Right lobe of liver (tissue), 6 donors: Measurements from ENCODE around the gene INPP4A. TPM values are rescaled to one million over a fixed set of nuclear protein-coding genes. Genes with fewer than 3 reads are reported as not detected.

Experiments used
- ATAC-seq, 4 donors: fragments of 200-7000 bp; cut with Tn5 transposase; one replicate each; pipeline ENCODE4 v1.9.1; 2020; ENCODE audit warnings: mild to moderate bottlenecking in 4 of 4, moderate library complexity in 4 of 4
- DNase-seq, 3 donors: peaks; one replicate each; pipeline ENCODE4 v3.0.0-alpha.2; 2020
- H3K27ac ChIP-seq, 3 donors: fragments of 200-600 bp; one replicate each; pipeline ENCODE4 v1.8.0; 2022
- H3K27me3 ChIP-seq, 2 donors: fragments of 200-600 bp; one replicate each; pipeline ENCODE4 v1.8.0; 2022
- H3K36me3 ChIP-seq, 4 donors: fragments of 200-600 bp; sonication (generic) in 1 of 4; one replicate each; pipeline versions ENCODE4 v1.5.1 to v1.8.0; 2017 to 2022; ENCODE audit warnings: control low read depth in 1 of 4
- H3K4me1 ChIP-seq, 4 donors: fragments of 200-600 bp; sonication (generic) in 1 of 4; one replicate each; pipeline versions ENCODE4 v1.5.1 to v1.8.0; 2017 to 2022; ENCODE audit warnings: control low read depth in 1 of 4
- H3K4me3 ChIP-seq, 3 donors: fragments of 200-600 bp; one replicate each; pipeline ENCODE4 v1.8.0; 2022
- H3K9me3 ChIP-seq, 4 donors: fragments of 200-600 bp; sonication (generic) in 1 of 4; one replicate each; pipeline versions ENCODE4 v1.5.1 to v1.8.0; 2017 to 2022; ENCODE audit warnings: control low read depth in 1 of 4
- POLR2A ChIP-seq: fragments of 450-650 bp; IDR thresholded peaks from one replicate; pipeline ENCODE4 v1.6.1; 2017; ENCODE audit warnings: antibody characterized with exemption, mild to moderate bottlenecking
- WGBS: methylation state at CpG from one replicate; pipeline ENCODE4 v1.1.6; 2018; ENCODE audit warnings: low coverage, low lambda C conversion rate; ENCODE audit not compliant: insufficient coverage; ENCODE audit errors: missing lambda C conversion rate; 5-methylcytosine and 5-hydroxymethylcytosine counted together
- intact Hi-C, 2 donors: fragments of 100-400 bp; cut with DNase I; formaldehyde crosslinking; loops; one replicate each; pipeline versions ENCODE4 v1.11.2 to v1.14.1; 2022
- total RNA-seq, 6 experiments: library from RNA; depleted of rRNA in 2 of 6; stranded (reverse); fragments of >200 nt in 2 of 6; fragmentation: NEBNext Ultra II Directional in 3 of 6; extraction: Animal tissue kit (Norgen Biotek cat#: 25700) in 3 of 6; gene quantifications; one replicate each; pipeline versions ENCODE4 v1.1.0 to v1.2.4, GENCODE V29; 2016 to 2023
- TF ChIP-seq, protein P1 (sequence below), 4 donors: fragments of 200-600 bp in 3 of 4; fragments of 450-650 bp in 1 of 4; IDR thresholded peaks; one replicate each; pipeline versions ENCODE4 v1.5.1 to v1.8.0; 2016 to 2022; ENCODE audit warnings: antibody characterized with exemption in 4 of 4, mild to moderate bottlenecking in 2 of 4
- donor health status: DM: no; HTN: yes; CAD: no.
- donor health status: DM: no; HTN: no; CAD: no.
- donor health status: DM: no; HTN: no; CAD: no.
- donor health status: DM: no; HTN: yes; CAD: no.
- donor health status: DM: no; HTN: yes; CAD: no.

The INPP4A gene
- total RNA-seq, 6 experiments from 2014 or later = 6.5 to 10.4 (median 8.0) TPM

DNA sequence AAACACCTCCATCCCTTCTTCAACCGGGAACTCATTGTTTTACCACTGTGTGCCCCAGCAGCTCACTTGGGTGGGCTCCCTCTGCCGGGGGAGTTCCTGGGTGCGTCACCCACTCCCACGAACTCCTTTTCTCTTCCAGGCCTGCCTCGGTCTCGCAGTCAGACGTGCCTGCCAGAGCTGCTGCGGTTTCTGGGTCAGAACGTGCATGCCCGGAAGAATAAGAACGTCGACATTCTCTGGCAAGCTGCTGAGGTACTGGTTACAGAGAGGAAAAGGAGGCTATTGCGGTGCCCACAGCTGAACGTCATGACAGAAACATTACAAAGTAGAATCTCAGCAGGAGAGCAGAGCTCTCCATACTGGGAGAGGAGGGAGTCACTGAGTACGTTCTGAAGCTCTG lies 128.0 kb downstream of the INPP4A start:
- WGBS = 89% methylated on average over 13 of the region's 15 CpGs
- DNase-seq (no peak), ATAC-seq (no peak)
- no peaks in the 10 kb centered on the region for H3K27me3 ChIP-seq
- peaks cover 0 to 22% (median 0%) of the 10 kb centered on the region in 4 donors for H3K36me3 ChIP-seq
- intact Hi-C loops = no loop called here
- no peak overlapping the region for H3K27ac ChIP-seq
- TF ChIP-seq POLR2A = no peak
- TF ChIP-seq, protein P1, sequence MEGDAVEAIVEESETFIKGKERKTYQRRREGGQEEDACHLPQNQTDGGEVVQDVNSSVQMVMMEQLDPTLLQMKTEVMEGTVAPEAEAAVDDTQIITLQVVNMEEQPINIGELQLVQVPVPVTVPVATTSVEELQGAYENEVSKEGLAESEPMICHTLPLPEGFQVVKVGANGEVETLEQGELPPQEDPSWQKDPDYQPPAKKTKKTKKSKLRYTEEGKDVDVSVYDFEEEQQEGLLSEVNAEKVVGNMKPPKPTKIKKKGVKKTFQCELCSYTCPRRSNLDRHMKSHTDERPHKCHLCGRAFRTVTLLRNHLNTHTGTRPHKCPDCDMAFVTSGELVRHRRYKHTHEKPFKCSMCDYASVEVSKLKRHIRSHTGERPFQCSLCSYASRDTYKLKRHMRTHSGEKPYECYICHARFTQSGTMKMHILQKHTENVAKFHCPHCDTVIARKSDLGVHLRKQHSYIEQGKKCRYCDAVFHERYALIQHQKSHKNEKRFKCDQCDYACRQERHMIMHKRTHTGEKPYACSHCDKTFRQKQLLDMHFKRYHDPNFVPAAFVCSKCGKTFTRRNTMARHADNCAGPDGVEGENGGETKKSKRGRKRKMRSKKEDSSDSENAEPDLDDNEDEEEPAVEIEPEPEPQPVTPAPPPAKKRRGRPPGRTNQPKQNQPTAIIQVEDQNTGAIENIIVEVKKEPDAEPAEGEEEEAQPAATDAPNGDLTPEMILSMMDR (IDR thresholded peaks at IDR 0.05) = no peak
- H3K9me3 ChIP-seq = no peaks in the 10 kb centered on the region
- no peaks in the 10 kb centered on the region for H3K4me1 ChIP-seq
- H3K4me3 ChIP-seq = no peak overlapping the region

DNA sequence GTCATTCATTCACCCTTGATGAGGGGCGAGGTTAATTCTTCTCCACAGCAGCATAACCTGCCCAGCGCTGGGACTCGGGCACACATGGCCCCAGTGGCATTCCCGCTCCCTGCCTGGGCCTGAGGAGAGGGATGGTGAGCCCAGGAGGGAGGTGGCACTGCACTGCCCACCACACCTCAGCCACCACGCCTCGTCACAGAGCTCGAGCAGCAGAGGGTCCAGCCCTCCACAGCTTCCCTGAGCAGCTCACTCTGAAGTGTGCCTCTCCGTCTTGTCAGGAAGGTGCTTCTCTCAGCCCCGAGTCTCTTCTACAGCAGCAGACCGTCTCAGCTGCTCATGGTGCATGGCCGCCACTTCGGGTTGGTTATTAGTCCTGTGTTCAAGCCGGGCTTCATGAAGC lies 128.8 kb downstream of the INPP4A start:
- H3K4me1 ChIP-seq = no peaks in the 10 kb centered on the region
- TF ChIP-seq, protein P1 (IDR thresholded peaks at IDR 0.05) = no peak
- TF ChIP-seq POLR2A = no peak
- H3K27ac ChIP-seq = no peak overlapping the region
- intact Hi-C loops = no loop called here
- H3K36me3 ChIP-seq = peaks cover 0 to 20% (median 0%) of the 10 kb centered on the region in 4 donors
- H3K4me3 ChIP-seq = no peak overlapping the region
- no peaks in the 10 kb centered on the region for H3K9me3 ChIP-seq
- ATAC-seq = no peak
- DNase-seq = no peak
- WGBS = 93% methylated on average over 3 of the region's 13 CpGs
- H3K27me3 ChIP-seq = no peaks in the 10 kb centered on the region

DNA sequence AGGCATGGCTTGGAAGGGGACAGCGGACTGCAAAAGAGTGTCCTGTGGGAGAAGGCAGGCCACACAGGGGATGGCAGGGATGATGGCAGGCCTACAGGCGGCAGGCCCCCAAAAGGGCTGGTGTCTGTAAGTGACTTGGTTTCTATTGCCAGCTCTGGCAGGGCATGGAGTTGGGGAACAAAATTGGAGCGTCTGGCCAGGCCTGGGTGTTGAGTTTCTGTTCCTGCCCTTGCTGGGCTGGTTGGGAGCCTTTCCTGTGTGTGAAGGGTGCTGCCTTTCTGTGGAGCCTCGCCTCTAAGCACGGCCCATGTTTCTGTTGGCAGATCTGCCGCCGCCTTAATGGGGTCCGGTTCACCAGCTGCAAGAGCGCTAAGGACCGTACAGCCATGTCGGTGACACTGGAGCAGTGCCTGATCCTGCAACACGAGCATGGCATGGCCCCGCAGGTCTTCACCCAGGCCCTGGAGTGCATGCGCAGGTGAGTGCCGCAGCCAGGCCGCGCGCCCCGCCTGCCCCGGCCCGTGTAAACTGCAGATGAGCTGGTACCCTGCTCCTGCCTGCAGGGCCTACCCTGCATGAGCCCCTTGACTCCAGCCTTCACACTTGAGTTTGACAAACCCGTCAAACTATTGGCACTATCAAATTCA lies 132.1 kb downstream of the INPP4A start:
- WGBS = 98% methylated on average over 10 of the region's 22 CpGs
- intact Hi-C loops = no loop called here
- Histone ChIP-seq H3K36me3 (peaks cover 0 to 13% (median 0%) of the 10 kb centered on the region in 4 donors), H3K4me3 (no peak overlapping the region), H3K27me3 (no peaks in the 10 kb centered on the region), H3K4me1 (no peaks in the 10 kb centered on the region), H3K9me3 (no peaks in the 10 kb centered on the region), H3K27ac (no peak overlapping the region)
- DNase-seq (no peak), ATAC-seq (no peak)
- no peak for TF ChIP-seq POLR2A
- TF ChIP-seq, protein P1 (IDR thresholded peaks at IDR 0.05) = no peak

DNA sequence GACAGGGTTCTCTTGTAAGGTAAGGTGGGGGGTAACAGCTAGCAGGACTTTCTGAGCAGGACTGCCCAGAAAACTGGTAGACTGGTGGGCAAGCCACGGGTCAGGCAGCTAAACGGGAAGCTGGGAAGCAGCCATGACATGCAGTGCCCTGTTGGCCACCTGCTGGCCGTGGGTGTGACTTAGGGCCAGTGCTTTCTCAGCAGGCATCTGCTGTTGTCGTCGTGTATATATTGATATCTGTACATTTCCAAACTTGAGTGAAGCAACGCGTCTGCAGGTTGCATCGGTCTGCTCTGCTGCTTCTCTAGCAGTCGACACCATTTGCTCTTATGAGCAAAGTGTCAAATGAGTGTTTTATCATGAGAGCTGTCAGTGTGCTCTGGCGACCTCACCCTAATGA lies 132.7 kb downstream of the INPP4A start:
- H3K36me3 ChIP-seq = peaks cover 0 to 13% (median 0%) of the 10 kb centered on the region in 4 donors
- ATAC-seq (no peak), DNase-seq (no peak)
- H3K4me3 ChIP-seq = no peak overlapping the region
- H3K27me3 ChIP-seq = no peaks in the 10 kb centered on the region
- intact Hi-C loops = no loop called here
- WGBS = 63% methylated on average over 3 of the region's 10 CpGs
- no peaks in the 10 kb centered on the region for H3K4me1 ChIP-seq
- no peaks in the 10 kb centered on the region for H3K9me3 ChIP-seq
- no peak overlapping the region for H3K27ac ChIP-seq
- TF ChIP-seq POLR2A = no peak
- TF ChIP-seq, protein P1 (IDR thresholded peaks at IDR 0.05) = no peak
